GM21717 (cell line): ENCODE data around the gene PCDHB10.
"Not testable (repeated sequence)": the region's sequence is repeated elsewhere in the genome, so short reads cannot be mapped to it uniquely, and the experiment has no call there.

Experiments used
- ATAC-seq: cut with Tn5 transposase; IDR thresholded peaks from one replicate; pipeline ENCODE4 v1.9.1; 2021; ENCODE audit warnings: mild to moderate bottlenecking, moderate library complexity; ENCODE audit not compliant: unreplicated experiment

Gene PCDHB10

DNA sequence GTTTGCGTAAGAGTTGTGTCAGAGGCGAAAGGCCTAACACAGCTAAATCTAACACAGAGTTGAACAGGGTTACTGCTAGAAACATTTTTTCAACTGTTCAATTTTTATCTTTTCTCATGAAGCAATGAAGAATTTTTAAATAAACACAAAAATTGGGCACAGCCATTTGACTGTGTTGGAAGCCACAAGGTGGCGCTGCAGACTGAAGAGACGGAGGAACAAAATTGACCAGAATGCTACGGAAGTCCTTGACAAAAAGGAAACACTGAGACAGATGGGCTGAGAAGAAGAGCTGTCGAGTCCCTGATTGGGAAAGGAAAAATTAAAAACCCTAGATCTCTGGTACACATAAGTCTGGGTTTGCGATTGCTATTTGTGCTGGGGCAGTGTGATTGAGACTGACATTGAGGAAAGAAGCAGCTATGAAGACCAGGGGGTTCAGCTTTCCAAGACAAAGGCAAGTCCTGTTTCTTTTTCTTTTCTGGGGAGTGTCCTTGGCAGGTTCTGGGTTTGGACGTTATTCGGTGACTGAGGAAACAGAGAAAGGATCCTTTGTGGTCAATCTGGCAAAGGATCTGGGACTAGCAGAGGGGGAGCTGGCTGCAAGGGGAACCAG lies 5.1 kb upstream of the PCDHB10 start, which contains the start of gene PCDHB9:
TSS of gene PCDHB9 (plus strand) at position 265 of the 616 bp plus-strand sequence. CDS start at position 423, 158 bp downstream.
- no peak for ATAC-seq

DNA sequence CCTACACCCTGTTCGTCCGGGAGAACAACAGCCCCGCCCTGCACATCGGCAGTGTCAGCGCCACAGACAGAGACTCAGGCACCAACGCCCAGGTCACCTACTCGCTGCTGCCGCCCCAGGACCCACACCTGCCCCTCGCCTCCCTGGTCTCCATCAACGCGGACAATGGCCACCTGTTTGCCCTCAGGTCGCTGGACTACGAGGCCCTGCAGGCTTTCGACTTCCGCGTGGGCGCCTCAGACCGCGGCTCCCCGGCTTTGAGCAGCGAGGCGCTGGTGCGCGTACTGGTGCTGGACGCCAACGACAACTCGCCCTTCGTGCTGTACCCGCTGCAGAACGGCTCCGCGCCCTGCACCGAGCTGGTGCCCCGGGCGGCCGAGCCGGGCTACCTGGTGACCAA lies 3.5 kb upstream of the PCDHB10 start:
- not testable (repeated sequence) for ATAC-seq

- not testable (repeated sequence) for ATAC-seq
Measured at GRCh38 chr5:141189131-141189530, 3.0 kb upstream of the PCDHB10 start.

GRCh38 chr5:141194332-141194731 lies 2.2 kb downstream of the PCDHB10 start:
- not testable (repeated sequence) for ATAC-seq

GRCh38 chr5:141196363-141196762 lies 4.2 kb downstream of the PCDHB10 start:
- ATAC-seq = no peak

- no peak for ATAC-seq
Measured at GRCh38 chr5:141199359-141200235, 7.4 kb downstream of the PCDHB10 start, which contains the start of gene PCDHB11. TSS of gene PCDHB11 (plus strand) at chr5:141199627. CDS start at chr5:141199775, 148 bp downstream.

- ATAC-seq = not testable (repeated sequence)
Measured at GRCh38 chr5:141201126-141201525, 9.0 kb downstream of the PCDHB10 start.

- ATAC-seq = not testable (repeated sequence)
Measured at GRCh38 chr5:141201646-141202045, 9.5 kb downstream of the PCDHB10 start.

DNA sequence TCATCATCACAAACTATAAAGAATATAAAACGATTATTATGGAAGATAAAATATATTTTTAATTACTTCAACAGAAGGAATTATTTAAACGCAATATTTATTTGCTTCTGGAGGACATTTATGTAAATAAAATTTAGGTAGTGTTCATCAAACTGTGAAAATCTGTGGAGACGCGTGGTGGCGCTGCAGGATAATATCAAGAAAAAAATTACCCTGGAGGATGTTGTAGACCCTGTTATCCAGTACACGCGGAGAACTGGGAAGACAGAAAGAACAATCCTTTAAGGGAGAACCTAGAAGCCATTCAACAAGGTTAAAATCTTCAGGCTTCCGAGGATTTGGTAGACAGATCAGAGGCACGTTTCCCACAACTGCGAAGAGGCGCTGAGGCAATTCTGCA lies 16.3 kb downstream of the PCDHB10 start, which contains the start of gene PCDHB12:
TSS of gene PCDHB12 (plus strand) at position 242 of the 400 bp plus-strand sequence. CDS start 189 bp downstream, outside the sequence.
- no peak for ATAC-seq

GRCh38 chr5:141210281-141210680 lies 18.1 kb downstream of the PCDHB10 start:
- not testable (repeated sequence) for ATAC-seq

DNA sequence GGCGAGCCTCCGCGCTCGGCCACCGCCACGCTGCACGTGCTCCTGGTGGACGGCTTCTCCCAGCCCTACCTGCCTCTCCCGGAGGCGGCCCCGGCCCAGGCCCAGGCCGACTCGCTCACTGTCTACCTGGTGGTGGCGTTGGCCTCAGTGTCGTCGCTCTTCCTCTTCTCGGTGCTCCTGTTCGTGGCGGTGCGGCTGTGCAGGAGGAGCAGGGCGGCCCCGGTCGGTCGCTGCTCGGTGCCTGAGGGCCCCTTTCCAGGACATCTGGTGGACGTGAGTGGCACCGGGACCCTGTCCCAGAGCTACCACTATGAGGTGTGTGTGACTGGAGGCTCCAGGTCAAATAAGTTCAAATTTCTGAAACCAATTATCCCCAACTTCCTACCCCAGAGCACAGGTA lies 18.7 kb downstream of the PCDHB10 start:
- not testable (repeated sequence) for ATAC-seq

GRCh38 chr5:141213656-141214339 lies 21.6 kb downstream of the PCDHB10 start, which contains the start of gene PCDHB13:
TSS of gene PCDHB13 (plus strand) at chr5:141213919. CDS start at chr5:141214124, 205 bp downstream.
- not testable (repeated sequence) for ATAC-seq

DNA sequence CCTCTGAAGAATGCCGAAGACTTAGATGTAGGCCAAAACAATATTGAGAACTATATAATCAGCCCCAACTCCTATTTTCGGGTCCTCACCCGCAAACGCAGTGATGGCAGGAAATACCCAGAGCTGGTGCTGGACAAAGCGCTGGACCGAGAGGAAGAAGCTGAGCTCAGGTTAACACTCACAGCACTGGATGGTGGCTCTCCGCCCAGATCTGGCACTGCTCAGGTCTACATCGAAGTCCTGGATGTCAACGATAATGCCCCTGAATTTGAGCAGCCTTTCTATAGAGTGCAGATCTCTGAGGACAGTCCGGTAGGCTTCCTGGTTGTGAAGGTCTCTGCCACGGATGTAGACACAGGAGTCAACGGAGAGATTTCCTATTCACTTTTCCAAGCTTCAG lies 22.4 kb downstream of the PCDHB10 start:
- ATAC-seq = not testable (repeated sequence)

DNA sequence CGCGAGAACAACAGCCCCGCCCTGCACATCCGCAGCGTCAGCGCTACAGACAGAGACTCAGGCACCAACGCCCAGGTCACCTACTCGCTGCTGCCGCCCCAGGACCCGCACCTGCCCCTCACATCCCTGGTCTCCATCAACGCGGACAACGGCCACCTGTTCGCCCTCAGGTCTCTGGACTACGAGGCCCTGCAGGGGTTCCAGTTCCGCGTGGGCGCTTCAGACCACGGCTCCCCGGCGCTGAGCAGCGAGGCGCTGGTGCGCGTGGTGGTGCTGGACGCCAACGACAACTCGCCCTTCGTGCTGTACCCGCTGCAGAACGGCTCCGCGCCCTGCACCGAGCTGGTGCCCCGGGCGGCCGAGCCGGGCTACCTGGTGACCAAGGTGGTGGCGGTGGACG lies 23.4 kb downstream of the PCDHB10 start:
- not testable (repeated sequence) for ATAC-seq

- not testable (repeated sequence) for ATAC-seq
Measured at GRCh38 chr5:141216035-141216434, 23.9 kb downstream of the PCDHB10 start.

DNA sequence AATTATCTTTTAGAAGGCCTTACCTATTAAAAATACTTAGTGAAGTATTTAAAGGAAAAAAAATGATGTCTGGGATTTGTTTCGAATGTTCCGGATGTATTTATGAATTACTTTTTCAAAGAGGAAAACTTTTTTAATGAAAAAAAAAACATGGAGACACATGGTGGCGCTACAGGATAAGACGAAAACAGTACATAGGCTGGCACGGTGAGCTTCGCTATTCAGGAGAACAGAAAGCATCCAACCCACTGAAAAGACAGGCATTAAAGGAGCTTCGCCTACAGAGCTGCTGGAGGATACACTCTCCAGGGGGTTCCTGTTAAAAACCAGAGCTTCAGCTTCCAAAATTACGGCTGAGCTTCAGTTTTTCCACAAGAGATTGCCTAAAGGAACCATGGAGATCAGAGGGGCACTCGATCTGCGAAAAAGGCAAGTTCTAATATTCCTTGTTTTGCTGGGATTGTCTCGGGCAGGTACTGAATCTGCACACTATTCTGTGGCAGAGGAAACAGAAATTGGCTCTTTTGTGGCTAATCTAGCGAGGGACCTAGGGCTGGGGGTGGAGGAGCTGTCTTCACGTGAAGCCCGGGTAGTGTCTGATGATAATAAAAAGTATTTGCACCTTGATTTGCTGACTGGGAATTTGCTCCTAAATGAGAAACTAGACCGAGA lies 31.1 kb downstream of the PCDHB10 start, which contains the start of gene PCDHB14:
TSS of gene PCDHB14 (plus strand) at position 232 of the 672 bp plus-strand sequence. CDS start at position 395, 163 bp downstream.
- ATAC-seq = no peak

GRCh38 chr5:141224844-141225243 lies 32.7 kb downstream of the PCDHB10 start:
- not testable (repeated sequence) for ATAC-seq

DNA sequence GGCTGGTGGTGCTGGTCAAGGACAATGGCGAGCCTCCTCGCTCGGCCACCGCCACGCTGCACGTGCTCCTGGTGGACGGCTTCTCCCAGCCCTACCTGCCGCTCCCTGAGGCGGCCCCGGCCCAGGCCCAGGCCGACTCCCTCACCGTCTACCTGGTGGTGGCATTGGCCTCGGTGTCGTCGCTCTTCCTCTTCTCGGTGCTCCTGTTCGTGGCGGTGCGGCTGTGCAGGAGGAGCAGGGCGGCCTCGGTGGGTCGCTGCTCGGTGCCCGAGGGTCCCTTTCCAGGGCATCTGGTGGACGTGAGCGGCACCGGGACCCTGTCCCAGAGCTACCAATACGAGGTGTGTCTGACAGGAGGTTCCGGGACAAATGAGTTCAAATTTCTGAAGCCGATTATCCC lies 33.3 kb downstream of the PCDHB10 start:
- not testable (repeated sequence) for ATAC-seq

GRCh38 chr5:141234109-141234667 lies 42.0 kb downstream of the PCDHB10 start:
- ATAC-seq = no peak

- not testable (repeated sequence) for ATAC-seq
Measured at GRCh38 chr5:141235922-141236321, 43.8 kb downstream of the PCDHB10 start.
